ENCODE data around the gene SELENOH. TPM values are rescaled to one million over a fixed set of nuclear protein-coding genes. Genes with fewer than 3 reads are reported as not detected.
A peak's percentile ranks its signal among the peaks of the same experiment; 100 is the strongest.

Gene SELENOH
- total and polyA plus RNA-seq, 2 experiments from 2014 or later, result 135 to 205 TPM

DNA sequence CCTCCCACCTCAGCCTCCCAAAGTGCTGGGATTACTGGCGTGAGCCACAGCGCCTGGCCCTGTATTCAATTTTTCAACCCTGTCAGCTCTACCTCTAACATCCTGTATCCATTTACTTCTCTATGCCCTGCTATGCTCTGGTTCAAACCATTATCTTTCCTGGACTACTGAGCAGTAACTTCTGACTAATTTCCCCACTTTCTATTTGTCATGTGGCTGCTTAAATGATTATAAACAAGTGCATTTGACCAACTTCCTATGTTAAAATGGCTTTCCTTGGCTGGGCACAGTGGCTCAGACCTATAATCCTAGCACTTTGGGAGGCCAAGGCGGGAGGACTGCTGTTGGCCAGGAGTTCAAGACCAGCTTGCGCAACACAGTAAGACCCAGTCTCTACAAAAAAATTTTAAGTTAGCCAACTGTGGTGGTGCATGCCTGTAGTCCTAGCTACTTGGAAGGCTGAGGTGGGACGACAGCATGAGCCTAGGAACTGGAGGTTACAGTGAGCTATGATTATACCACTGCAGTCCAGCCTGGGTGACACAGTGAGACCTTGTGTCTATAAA is 31.4 kb upstream of the SELENOH start:
- Histone ChIP-seq H2AFZ (no peak overlapping the region), H3K4me3 (no peak overlapping the region), H3K9me2 (replicated peaks; ENCODE audit: insufficient read depth) (no peaks in the 10 kb centered on the region), H3K9me3 (ENCODE audit: low read depth) (no peaks in the 10 kb centered on the region), H4K20me1 (ENCODE audit: insufficient read depth, poor library complexity, severe bottlenecking) (no peaks in the 10 kb centered on the region), H3K27ac (no peak overlapping the region), H3K4me1 (ENCODE audit: insufficient read depth) (peaks cover 21% of the 10 kb centered on the region), H3K36me3 (replicated peaks; ENCODE audit: insufficient read depth, low read depth) (no peaks in the 10 kb centered on the region), H3K27me3 (no peaks in the 10 kb centered on the region), H3K79me2 (peaks cover 76% of the 10 kb centered on the region), H3K4me2 (no peak overlapping the region)
- WGBS (ENCODE audit: low lambda C conversion rate, missing lambda C conversion rate), result 97% methylated on average over 5 of the region's 5 CpGs
- TF ChIP-seq EZH2phosphoT487 (IDR thresholded peaks at IDR 0.05; ENCODE audit: low read depth, severe bottlenecking, unreplicated experiment) (no peak), EZH2 (IDR thresholded peaks at IDR 0.05; ENCODE audit: borderline replicate concordance) (no peak)
- TF ChIP-seq, protein P1, sequence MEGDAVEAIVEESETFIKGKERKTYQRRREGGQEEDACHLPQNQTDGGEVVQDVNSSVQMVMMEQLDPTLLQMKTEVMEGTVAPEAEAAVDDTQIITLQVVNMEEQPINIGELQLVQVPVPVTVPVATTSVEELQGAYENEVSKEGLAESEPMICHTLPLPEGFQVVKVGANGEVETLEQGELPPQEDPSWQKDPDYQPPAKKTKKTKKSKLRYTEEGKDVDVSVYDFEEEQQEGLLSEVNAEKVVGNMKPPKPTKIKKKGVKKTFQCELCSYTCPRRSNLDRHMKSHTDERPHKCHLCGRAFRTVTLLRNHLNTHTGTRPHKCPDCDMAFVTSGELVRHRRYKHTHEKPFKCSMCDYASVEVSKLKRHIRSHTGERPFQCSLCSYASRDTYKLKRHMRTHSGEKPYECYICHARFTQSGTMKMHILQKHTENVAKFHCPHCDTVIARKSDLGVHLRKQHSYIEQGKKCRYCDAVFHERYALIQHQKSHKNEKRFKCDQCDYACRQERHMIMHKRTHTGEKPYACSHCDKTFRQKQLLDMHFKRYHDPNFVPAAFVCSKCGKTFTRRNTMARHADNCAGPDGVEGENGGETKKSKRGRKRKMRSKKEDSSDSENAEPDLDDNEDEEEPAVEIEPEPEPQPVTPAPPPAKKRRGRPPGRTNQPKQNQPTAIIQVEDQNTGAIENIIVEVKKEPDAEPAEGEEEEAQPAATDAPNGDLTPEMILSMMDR (IDR thresholded peaks at IDR 0.05; ENCODE audit: poor library complexity), result no peak
- DNase-seq (ENCODE audit: low spot score), result no peak

DNA sequence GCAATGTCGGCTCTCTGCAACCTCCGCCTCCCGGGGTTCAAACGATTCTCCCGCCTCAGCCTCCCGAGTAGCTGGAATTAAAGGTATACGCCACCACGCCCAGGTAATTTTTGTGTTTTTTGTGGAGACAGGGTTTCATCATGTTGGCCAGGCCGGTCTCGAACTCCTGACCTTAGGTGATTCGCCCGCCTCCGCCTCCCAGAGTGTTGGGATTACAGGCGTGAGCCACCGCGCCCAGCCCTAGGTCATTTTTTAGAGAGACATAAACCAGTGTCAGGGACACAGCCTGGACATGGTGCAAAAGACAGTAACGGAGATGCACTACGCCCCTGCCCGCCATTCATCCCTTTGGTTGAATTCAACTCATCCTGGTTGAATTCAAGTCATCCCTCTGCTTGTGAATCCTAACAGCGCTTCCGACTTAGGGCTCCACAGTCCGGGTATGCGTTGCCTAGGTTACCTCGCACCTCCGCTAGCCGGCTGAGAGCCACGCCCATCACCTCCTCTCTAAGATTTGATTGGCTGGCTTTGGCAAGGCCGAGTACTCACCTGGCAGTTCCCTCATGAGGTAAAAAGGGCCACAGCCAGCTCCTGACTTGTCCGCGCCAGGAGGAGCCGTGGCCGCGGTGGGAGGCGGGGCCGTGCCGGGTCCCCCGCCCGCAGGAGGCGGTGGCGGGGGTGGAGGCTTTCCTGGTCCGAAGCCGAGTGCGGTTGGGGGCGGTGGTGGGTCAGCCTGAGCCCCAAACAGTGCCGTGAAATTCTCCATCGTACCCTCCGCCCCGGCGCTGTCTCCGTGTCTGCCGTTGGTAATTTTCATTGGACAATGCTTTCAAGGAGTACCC is 29.7 kb upstream of the SELENOH start, which contains the start of gene MED19:
Gene MED19, minus strand, starts transcription at position 802 of the 842 bp plus-strand sequence. Its CDS starts 36 bp downstream, at position 766.
- no peaks in the 10 kb centered on the region for H3K9me3 ChIP-seq (ENCODE audit: low read depth)
- no peaks in the 10 kb centered on the region for H3K27me3 ChIP-seq
- H3K4me1 ChIP-seq (ENCODE audit: insufficient read depth), result peaks cover 21% of the 10 kb centered on the region
- peak within 1 kb of the TSS; percentile 87 for H3K27ac ChIP-seq
- no peaks in the 10 kb centered on the region for H3K36me3 ChIP-seq (replicated peaks; ENCODE audit: insufficient read depth, low read depth)
- H2AFZ ChIP-seq, result peak within 1 kb of the TSS; percentile 32
- peaks cover 73% of the 10 kb centered on the region for H3K79me2 ChIP-seq
- peak within 1 kb of the TSS; percentile 32 for H3K4me3 ChIP-seq
- no peaks in the 10 kb centered on the region for H3K9me2 ChIP-seq (replicated peaks; ENCODE audit: insufficient read depth)
- WGBS (ENCODE audit: low lambda C conversion rate, missing lambda C conversion rate), result 13% methylated on average over 51 of the region's 51 CpGs
- DNase-seq (ENCODE audit: low spot score), result peak; percentile 95
- TF ChIP-seq, protein P1 (IDR thresholded peaks at IDR 0.05; ENCODE audit: poor library complexity), result no peak
- no peak for TF ChIP-seq EZH2 (IDR thresholded peaks at IDR 0.05; ENCODE audit: borderline replicate concordance)
- TF ChIP-seq EZH2phosphoT487 (IDR thresholded peaks at IDR 0.05; ENCODE audit: low read depth, severe bottlenecking, unreplicated experiment), result no peak
- no peaks in the 10 kb centered on the region for H4K20me1 ChIP-seq (ENCODE audit: insufficient read depth, poor library complexity, severe bottlenecking)
- H3K4me2 ChIP-seq, result peak within 1 kb of the TSS; percentile 96

DNA sequence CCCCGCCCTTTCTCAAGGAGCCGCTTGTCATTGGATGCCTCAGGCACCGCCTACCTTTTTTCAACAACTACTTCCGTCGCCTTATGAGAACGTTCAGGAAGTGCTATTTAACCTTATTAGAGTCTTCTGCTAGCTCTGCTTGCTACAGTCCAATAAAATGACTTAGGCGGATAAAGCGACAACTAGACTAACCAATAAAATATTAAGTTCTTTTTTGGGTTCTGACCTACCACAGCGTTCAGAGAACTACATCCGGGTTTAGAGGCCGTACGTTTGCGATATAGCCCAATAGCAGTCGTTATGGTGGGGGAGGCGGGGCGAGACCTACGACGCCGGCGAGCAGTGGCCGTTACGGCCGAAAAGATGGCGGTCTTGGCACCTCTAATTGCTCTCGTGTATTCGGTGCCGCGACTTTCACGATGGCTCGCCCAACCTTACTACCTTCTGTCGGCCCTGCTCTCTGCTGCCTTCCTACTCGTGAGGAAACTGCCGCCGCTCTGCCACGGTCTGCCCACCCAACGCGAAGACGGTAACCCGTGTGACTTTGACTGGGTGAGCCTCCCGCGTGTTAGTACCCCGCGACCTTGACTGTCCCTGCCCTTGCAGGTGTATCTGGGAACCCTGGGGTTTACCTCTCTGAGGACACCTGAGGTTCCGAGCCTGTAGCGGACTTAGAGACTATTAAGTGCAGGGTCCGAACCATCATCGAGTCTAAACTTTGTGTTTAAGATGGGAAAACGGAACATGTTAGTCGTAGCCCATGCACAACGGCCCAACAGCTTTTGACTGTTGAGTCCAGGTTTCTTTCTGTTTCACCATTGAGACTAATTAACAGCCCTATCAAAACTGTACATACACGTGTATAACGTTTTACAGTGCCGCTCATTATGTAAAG is 28.8 kb upstream of the SELENOH start, which contains the start of gene TMX2:
Gene TMX2, plus strand, starts transcription at position 338 of the 895 bp plus-strand sequence. Its CDS starts 26 bp downstream, at position 364.
- peak; percentile 97 for DNase-seq (ENCODE audit: low spot score)
- H3K27ac ChIP-seq, result peak within 1 kb of the TSS; percentile 87
- peaks cover 21% of the 10 kb centered on the region for H3K4me1 ChIP-seq (ENCODE audit: insufficient read depth)
- H2AFZ ChIP-seq, result peak within 1 kb of the TSS; percentile 32
- no peaks in the 10 kb centered on the region for H4K20me1 ChIP-seq (ENCODE audit: insufficient read depth, poor library complexity, severe bottlenecking)
- H3K4me3 ChIP-seq, result peak within 1 kb of the TSS; percentile 32
- TF ChIP-seq EZH2phosphoT487 (IDR thresholded peaks at IDR 0.05; ENCODE audit: low read depth, severe bottlenecking, unreplicated experiment) (no peak), EZH2 (IDR thresholded peaks at IDR 0.05; ENCODE audit: borderline replicate concordance) (no peak)
- TF ChIP-seq, protein P1 (IDR thresholded peaks at IDR 0.05; ENCODE audit: poor library complexity), result no peak
- H3K4me2 ChIP-seq, result peak within 1 kb of the TSS; percentile 96
- peaks cover 65% of the 10 kb centered on the region for H3K79me2 ChIP-seq
- H3K9me3 ChIP-seq (ENCODE audit: low read depth), result no peaks in the 10 kb centered on the region
- H3K9me2 ChIP-seq (replicated peaks; ENCODE audit: insufficient read depth), result no peaks in the 10 kb centered on the region
- H3K27me3 ChIP-seq, result no peaks in the 10 kb centered on the region
- no peaks in the 10 kb centered on the region for H3K36me3 ChIP-seq (replicated peaks; ENCODE audit: insufficient read depth, low read depth)
- WGBS (ENCODE audit: low lambda C conversion rate, missing lambda C conversion rate), result 1% methylated on average over 53 of the region's 53 CpGs

Measured in hepatocyte (in vitro differentiated cells).